Measurements from ENCODE around the gene NDST1.
"Not testable (repeated sequence)": the region's sequence is repeated elsewhere in the genome, so short reads cannot be mapped to it uniquely, and the experiment has no call there.

The NDST1 gene

GRCh38 chr5:150507474-150508276, at the start of gene NDST1:
Gene NDST1, plus strand, starts transcription at chr5:150508131. Its CDS starts 13,124 bp downstream, at chr5:150521255.
- in situ Hi-C loops (cut with MboI; ENCODE audit: low sequenced_read_pairs) = no loop called here

- in situ Hi-C loops (cut with MboI; ENCODE audit: low sequenced_read_pairs) = loop anchor here (5.0 to 10.0 kb wide), 3 partner anchors 83 to 386 kb away; partner anchors contain the start of gene IRGM
Measured at GRCh38 chr5:150458802-150459557, 49.0 kb upstream of the NDST1 start.

GRCh38 chr5:150460781-150461180, 47.1 kb upstream of the NDST1 start:
- in situ Hi-C loops (cut with MboI; ENCODE audit: low sequenced_read_pairs) = no loop called here

GRCh38 chr5:150461231-150461630, 46.7 kb upstream of the NDST1 start:
- in situ Hi-C loops (cut with MboI; ENCODE audit: low sequenced_read_pairs) = no loop called here

DNA sequence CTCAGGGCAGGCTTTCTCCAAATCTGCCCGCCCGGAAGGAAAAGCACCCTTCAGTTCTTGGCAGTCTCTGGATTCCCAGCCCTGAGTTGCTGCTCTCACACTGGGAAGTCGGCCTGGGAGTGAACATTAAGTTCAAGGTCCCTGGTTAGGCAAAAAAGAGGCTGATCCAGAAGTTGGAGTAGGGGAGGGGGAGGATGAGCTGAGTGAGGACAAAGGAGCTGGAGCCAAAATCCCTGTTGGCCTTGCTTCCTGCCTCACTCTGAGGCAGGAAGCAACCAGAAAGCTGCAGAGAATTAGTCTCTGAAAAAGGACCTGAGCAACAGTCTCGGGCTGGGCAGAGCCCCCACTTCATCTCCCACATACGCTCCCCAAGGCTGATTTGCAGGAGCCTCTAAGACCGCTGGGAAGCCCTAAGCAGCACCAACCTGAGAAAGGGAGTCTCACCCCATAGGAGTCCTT, 43.3 kb upstream of the NDST1 start:
- in situ Hi-C loops (cut with MboI; ENCODE audit: low sequenced_read_pairs) = no loop called here

DNA sequence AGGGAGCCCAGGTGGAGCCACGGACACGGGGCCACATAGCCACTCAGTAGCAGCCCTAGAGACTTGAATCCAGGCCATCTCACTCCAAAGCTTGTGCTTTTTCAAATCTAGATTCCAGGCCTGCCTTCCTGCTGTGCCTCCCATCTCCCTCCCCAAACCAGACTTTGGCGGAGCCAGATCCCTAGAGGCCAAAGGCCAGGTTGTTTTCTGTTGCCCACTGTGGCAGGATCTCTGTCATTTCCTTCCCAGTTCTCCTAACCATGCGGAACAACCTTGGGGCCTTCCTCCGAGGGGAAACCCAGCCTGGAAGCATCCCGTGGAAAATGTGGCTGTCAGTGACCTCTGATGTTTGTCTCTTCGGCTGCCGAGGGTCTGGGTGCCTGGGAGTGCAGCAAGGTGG, 42.0 kb upstream of the NDST1 start:
- in situ Hi-C loops (cut with MboI; ENCODE audit: low sequenced_read_pairs) = no loop called here

- in situ Hi-C loops (cut with MboI; ENCODE audit: low sequenced_read_pairs) = no loop called here
Measured at GRCh38 chr5:150468206-150468605, 39.7 kb upstream of the NDST1 start.

DNA sequence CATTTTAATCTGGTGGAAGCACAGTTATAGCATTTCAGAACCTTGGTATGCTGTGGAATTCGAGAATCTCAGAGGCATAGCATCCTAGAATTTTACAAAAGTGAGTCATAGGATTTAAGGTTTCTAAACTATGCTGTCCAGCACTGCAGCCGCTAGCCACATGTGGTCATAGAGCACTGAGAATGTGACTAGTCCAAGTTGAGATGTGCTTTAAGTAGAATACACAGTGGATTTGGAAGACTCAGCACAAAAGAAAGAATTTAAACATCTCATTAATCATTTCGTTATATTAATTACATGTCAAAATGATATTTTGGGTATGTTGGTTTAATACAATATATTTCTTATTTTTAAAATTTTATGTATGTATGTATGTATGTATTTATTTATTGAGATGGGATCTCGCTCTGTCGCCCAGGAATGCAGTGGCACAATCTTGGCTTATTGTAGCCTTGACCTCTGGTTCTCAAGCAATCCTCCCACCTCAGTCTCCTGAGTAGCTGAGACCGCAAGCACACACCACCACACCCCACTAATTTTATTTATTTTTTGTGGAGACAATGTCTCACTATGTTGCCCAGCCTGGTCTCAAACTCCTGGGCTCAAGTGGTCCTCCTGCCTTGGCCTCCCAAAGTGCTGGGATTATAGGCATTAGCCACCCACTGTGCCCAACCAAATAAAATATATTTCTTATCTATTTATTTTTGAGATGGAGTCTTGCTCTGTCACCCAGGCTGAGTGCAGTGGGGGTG, 38.0 kb upstream of the NDST1 start:
- in situ Hi-C loops (cut with MboI; ENCODE audit: low sequenced_read_pairs) = no loop called here

GRCh38 chr5:150473673-150474358, 34.1 kb upstream of the NDST1 start:
- in situ Hi-C loops (cut with MboI; ENCODE audit: low sequenced_read_pairs) = no loop called here

- in situ Hi-C loops (cut with MboI; ENCODE audit: low sequenced_read_pairs) = not testable (repeated sequence)
Measured at GRCh38 chr5:150476568-150476967, 31.4 kb upstream of the NDST1 start.

- in situ Hi-C loops (cut with MboI; ENCODE audit: low sequenced_read_pairs) = no loop called here
Measured at GRCh38 chr5:150479416-150479815, 28.5 kb upstream of the NDST1 start.

- in situ Hi-C loops (cut with MboI; ENCODE audit: low sequenced_read_pairs) = no loop called here
Measured at GRCh38 chr5:150481708-150481965, 26.3 kb upstream of the NDST1 start.

GRCh38 chr5:150481972-150482406, 25.9 kb upstream of the NDST1 start:
- in situ Hi-C loops (cut with MboI; ENCODE audit: low sequenced_read_pairs) = no loop called here

GRCh38 chr5:150484964-150485692, 22.8 kb upstream of the NDST1 start:
- in situ Hi-C loops (cut with MboI; ENCODE audit: low sequenced_read_pairs) = no loop called here

DNA sequence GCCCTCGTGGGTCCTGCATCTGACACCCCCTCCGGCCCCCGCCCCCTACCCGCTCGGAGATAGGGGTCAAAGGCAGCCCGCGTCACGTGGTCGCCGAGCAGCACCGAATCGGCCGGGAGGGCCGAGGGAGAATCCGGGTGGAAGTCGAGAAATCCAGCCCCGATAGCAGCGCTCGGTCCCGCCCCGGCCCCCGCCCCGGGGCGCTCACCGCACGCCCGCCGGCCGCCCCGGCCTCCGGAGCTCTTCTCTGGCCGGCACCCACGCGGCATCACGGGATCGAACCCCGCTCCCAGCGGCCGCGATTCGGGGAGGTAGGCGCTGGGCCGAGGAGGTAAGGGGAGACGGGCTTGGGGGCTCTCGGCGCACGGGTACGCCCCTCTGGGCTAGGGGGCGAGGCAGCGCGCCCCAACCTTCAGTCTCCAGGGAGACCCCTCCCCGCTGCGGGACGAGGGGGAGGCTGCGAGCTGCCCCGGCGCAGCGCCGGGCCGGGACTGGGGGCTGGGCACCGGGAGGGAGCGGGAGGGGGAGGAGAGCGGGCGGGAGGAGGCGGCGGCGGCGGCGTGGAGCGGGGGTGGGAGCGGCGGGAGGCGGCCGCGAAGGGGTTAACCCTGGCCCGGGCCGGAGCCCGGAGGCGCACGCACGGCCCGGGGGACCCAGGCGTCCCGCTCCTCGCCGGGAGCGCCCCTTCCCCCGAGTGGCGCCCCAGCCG, 22.1 kb upstream of the NDST1 start:
- in situ Hi-C loops (cut with MboI; ENCODE audit: low sequenced_read_pairs) = no loop called here

GRCh38 chr5:150486402-150487198, 21.3 kb upstream of the NDST1 start:
- in situ Hi-C loops (cut with MboI; ENCODE audit: low sequenced_read_pairs) = no loop called here

GRCh38 chr5:150487199-150488061, 20.5 kb upstream of the NDST1 start:
- in situ Hi-C loops (cut with MboI; ENCODE audit: low sequenced_read_pairs) = no loop called here

All from HL-60/S4 (cell line).